SK-N-SH (cell line): ENCODE results near the gene RAB33B. TPM values are rescaled to one million over a fixed set of nuclear protein-coding genes. Genes with fewer than 3 reads are reported as not detected.
"Not testable (repeated sequence)": the region's sequence is repeated elsewhere in the genome, so short reads cannot be mapped to it uniquely, and the experiment has no call there.

Source experiments
- CTCF ChIA-PET: fragments of 300-600, 350-600 bp; formaldehyde crosslinking; extraction: SDS; loops from one replicate; lab custom pipeline; 2021; lab: Yijun Ruan, JAX
- POLR2A ChIA-PET: fragments of 350-600 bp; sonication (Branson Sonifier 250); formaldehyde crosslinking; extraction: SDS; loops from one replicate; lab custom pipeline; 2020; ENCODE audit warnings: antibody characterized with exemption, inconsistent platforms; lab: Yijun Ruan, JAX
- DNase-seq: peaks from one replicate; pipeline ENCODE4 v3.0.0; 2012
- H2AFZ ChIP-seq: fragments of 200-600 bp; sonication (generic); 2 replicates; pipeline ENCODE4 v1.8.1; 2016; ENCODE audit warnings: antibody characterized with exemption, mild to moderate bottlenecking, low read depth
- H3F3A ChIP-seq: fragments of 200-600 bp; sonication (generic); replicated peaks from 2 replicates; pipeline ENCODE3; 2016; ENCODE audit warnings: antibody characterized with exemption, mild to moderate bottlenecking; ENCODE audit not compliant: insufficient read depth
- H3K27ac ChIP-seq, 2 experiments: fragments of 200-500 bp in 1 of 2; fragments of 200-600 bp in 1 of 2; sonication (Bioruptor generic) in 1 of 2; sonication (generic), shearing (Covaris generic) in 1 of 2; 2 replicates each; pipeline versions ENCODE4 v1.5.1 to v1.6.1; 2014 to 2016; ENCODE audit warnings: low read depth in 2 of 2, inconsistent platforms in 1 of 2, low read length in 1 of 2, mild to moderate bottlenecking in 1 of 2, mixed read lengths in 1 of 2
- H3K27me3 ChIP-seq: fragments of 200-600 bp; sonication (generic), shearing (Covaris generic); 2 replicates; pipeline ENCODE4 v1.6.1; 2016; ENCODE audit warnings: mixed run types; ENCODE audit not compliant: insufficient read depth
- H3K36me3 ChIP-seq, 2 experiments: fragments of 200-500 bp in 1 of 2; fragments of 200-600 bp in 1 of 2; sonication (Bioruptor generic) in 1 of 2; sonication (generic) in 1 of 2; replicated peaks in 1 of 2; 2 replicates each; pipeline versions ENCODE3 to v1.5.1; 2014 to 2016; ENCODE audit warnings: low read length in 1 of 2, mild to moderate bottlenecking in 1 of 2; ENCODE audit not compliant: insufficient read depth in 2 of 2, control insufficient read depth in 1 of 2
- H3K4me1 ChIP-seq, 2 experiments: fragments of 200-500 bp in 1 of 2; fragments of 200-600 bp in 1 of 2; sonication (Bioruptor generic) in 1 of 2; sonication (generic), shearing (Covaris generic) in 1 of 2; 2 replicates each; pipeline versions ENCODE4 v1.5.1 to v1.6.1; 2014 to 2016; ENCODE audit warnings: low read depth in 1 of 2, low read length in 1 of 2, mixed run types in 1 of 2; ENCODE audit not compliant: insufficient read depth in 2 of 2, control insufficient read depth in 1 of 2
- H3K4me2 ChIP-seq: fragments of 200-600 bp; sonication (generic), shearing (Covaris generic); 2 replicates; pipeline ENCODE4 v1.6.1; 2017; ENCODE audit warnings: mixed run types
- H3K4me3 ChIP-seq, 2 experiments: fragments of 200-500 bp in 1 of 2; fragments of 200-600 bp in 1 of 2; sonication (Bioruptor generic) in 1 of 2; sonication (generic), shearing (Covaris generic) in 1 of 2; 2 replicates each; pipeline versions ENCODE4 v1.5.1 to v1.8.1; 2014 to 2016; ENCODE audit warnings: low read depth in 2 of 2, inconsistent platforms in 1 of 2, low read length in 1 of 2, mild to moderate bottlenecking in 1 of 2, mixed read lengths in 1 of 2, moderate library complexity in 1 of 2
- H3K79me2 ChIP-seq: fragments of 200-600 bp; sonication (generic); 2 replicates; pipeline ENCODE4 v1.8.1; 2017; ENCODE audit warnings: mild to moderate bottlenecking; ENCODE audit not compliant: insufficient read depth
- H3K9ac ChIP-seq: fragments of 200-600 bp; sonication (generic); 2 replicates; pipeline ENCODE4 v1.6.1; 2017; ENCODE audit warnings: mixed run types
- H3K9me2 ChIP-seq: fragments of 200-600 bp; sonication (generic); 2 replicates; pipeline ENCODE4 v1.6.1; 2017; ENCODE audit warnings: mixed run types
- H3K9me3 ChIP-seq: fragments of 200-600 bp; sonication (generic); 2 replicates; pipeline ENCODE4 v1.6.1; 2017; ENCODE audit warnings: mixed run types, mild to moderate bottlenecking, moderate library complexity
- H4K20me1 ChIP-seq: fragments of 200-600 bp; sonication (generic); 2 replicates; pipeline ENCODE4 v1.6.1; 2017; ENCODE audit warnings: mild to moderate bottlenecking, mixed run types; ENCODE audit not compliant: insufficient read depth
- CHD2 ChIP-seq: fragments of 150-350 bp; IDR thresholded peaks from 2 replicates; pipeline ENCODE4 v1.6.1; 2018; ENCODE audit warnings: low read length; ENCODE audit not compliant: partially characterized antibody
- JUND ChIP-seq: IDR thresholded peaks from 2 replicates; pipeline ENCODE4 v1.4.0; 2012
- MEF2A ChIP-seq: IDR thresholded peaks from 2 replicates; pipeline ENCODE4 v1.4.0; 2012; ENCODE audit warnings: low read depth, borderline replicate concordance
- MXI1 ChIP-seq: IDR thresholded peaks from 2 replicates; pipeline ENCODE4 v1.6.1; 2012; ENCODE audit warnings: mild to moderate bottlenecking, low read depth, low read length, improper control_type of control experiment
- NFIC ChIP-seq: IDR thresholded peaks from 2 replicates; pipeline ENCODE4 v1.4.0; 2012; ENCODE audit warnings: borderline replicate concordance
- NRF1 ChIP-seq: IDR thresholded peaks from 2 replicates; pipeline ENCODE4 v1.6.1; 2012; ENCODE audit warnings: low read depth, mild to moderate bottlenecking, low read length
- PBX3 ChIP-seq: IDR thresholded peaks from 2 replicates; pipeline ENCODE4; 2012
- RCOR1 ChIP-seq: fragments of 150-350 bp; IDR thresholded peaks from 2 replicates; pipeline ENCODE4 v1.6.1; 2017; ENCODE audit warnings: antibody characterized with exemption, low read length
- RFX5 ChIP-seq: IDR thresholded peaks from 2 replicates; pipeline ENCODE4 v1.6.1; 2012; ENCODE audit warnings: mild to moderate bottlenecking, improper control_type of control experiment, low read length
- TCF12 ChIP-seq: IDR thresholded peaks from 2 replicates; pipeline ENCODE4 v1.4.0; 2012
- TEAD4 ChIP-seq: IDR thresholded peaks from 2 replicates; pipeline ENCODE4 v1.4.0; 2012; ENCODE audit warnings: mild to moderate bottlenecking, borderline replicate concordance; ENCODE audit not compliant: insufficient read depth
- YY1 ChIP-seq: IDR thresholded peaks from 2 replicates; pipeline ENCODE4 v1.4.0; 2012; ENCODE audit warnings: low read depth, mild to moderate bottlenecking
- WGBS: methylation state at CpG from one replicate; pipeline ENCODE4 v1.1.6; 2017; ENCODE audit warnings: low lambda C conversion rate; 5-methylcytosine and 5-hydroxymethylcytosine counted together
- polyA plus RNA-seq, 3 experiments: library from polyadenylated mRNA; depleted of rRNA; stranded (reverse); fragments of >200 nt; gene quantifications; 2 replicates each; pipeline ENCODE4 v1.2.3, GENCODE V29; 2012
- TF ChIP-seq, protein P1 (sequence below): IDR thresholded peaks from 2 replicates; pipeline ENCODE4 v1.4.0; 2012; ENCODE audit warnings: low read depth, borderline replicate concordance

Gene RAB33B
- polyA plus RNA-seq, 1 of the 3 experiments (the other 2 are of a cell fraction): 2.3 TPM

GRCh38 chr4:139458999-139459398 is 5.1 kb downstream of the RAB33B start:
- H3K9ac ChIP-seq: no peak overlapping the region
- H4K20me1 ChIP-seq: peaks cover 42% of the 10 kb centered on the region
- no peak overlapping the region for H3K4me3 ChIP-seq
- H3K27ac ChIP-seq: peak overlapping the region in 1 of 2 experiments; percentile 31; a peak in 1 of 4 replicates
- H3K4me1 ChIP-seq: peaks cover 14 to 30% of the 10 kb centered on the region in 2 experiments; a peak in 3 of 4 replicates
- TF ChIP-seq NFIC (0 out of 2 replicates have a peak, but pooled peaks have one; percentile 7), PBX3 (no peak), TCF12 (0 out of 2 replicates have a peak, but pooled peaks have one; percentile 17), JUND (0 out of 2 replicates have a peak, but pooled peaks have one; percentile 16), MEF2A (no peak)
- CTCF ChIA-PET: no interaction called here
- no peaks in the 10 kb centered on the region for H3K9me2 ChIP-seq
- POLR2A ChIA-PET: no interaction called here
- peaks cover 95% of the 10 kb centered on the region for H3K79me2 ChIP-seq
- peaks cover 8% of the 10 kb centered on the region for H3F3A ChIP-seq
- no peak overlapping the region for H2AFZ ChIP-seq
- no peak for DNase-seq
- H3K36me3 ChIP-seq: no peaks in the 10 kb centered on the region
- 63% methylated on average over 3 of the region's 3 CpGs for WGBS
- H3K27me3 ChIP-seq: no peaks in the 10 kb centered on the region
- no peaks in the 10 kb centered on the region for H3K9me3 ChIP-seq
- H3K4me2 ChIP-seq: 0 out of 2 replicates have a peak overlapping the region, but pooled peaks have one; percentile 34

GRCh38 chr4:139460565-139460964 is 6.6 kb downstream of the RAB33B start:
- H3K36me3 ChIP-seq: no peaks in the 10 kb centered on the region
- ChIA-PET CTCF (interaction anchor here (1.1 kb wide), 1 partner anchor 44 kb away, joined by 3 read pairs; no protein-coding TSS in a partner anchor), POLR2A (no interaction called here)
- 95% methylated on average over 3 of the region's 3 CpGs for WGBS
- TF ChIP-seq TEAD4 (no peak), RCOR1 (no peak), MXI1 (no peak), RFX5 (no peak), CHD2 (no peak), NRF1 (no peak)
- peaks cover 8 to 26% of the 10 kb centered on the region in 2 experiments; a peak in 3 of 4 replicates for H3K4me1 ChIP-seq
- H3F3A ChIP-seq: peaks cover 8% of the 10 kb centered on the region
- H3K4me3 ChIP-seq: no peak overlapping the region
- H3K9ac ChIP-seq: no peak overlapping the region
- H3K79me2 ChIP-seq: peaks cover 95% of the 10 kb centered on the region
- H3K27me3 ChIP-seq: no peaks in the 10 kb centered on the region
- H2AFZ ChIP-seq: no peak overlapping the region
- no peak overlapping the region for H3K4me2 ChIP-seq
- H4K20me1 ChIP-seq: peaks cover 42% of the 10 kb centered on the region
- no peaks in the 10 kb centered on the region for H3K9me3 ChIP-seq
- no peak for DNase-seq
- H3K9me2 ChIP-seq: no peaks in the 10 kb centered on the region
- H3K27ac ChIP-seq: no peak overlapping the region

GRCh38 chr4:139461022-139461628 is 7.2 kb downstream of the RAB33B start:
- POLR2A ChIA-PET: no interaction called here
- TF ChIP-seq, protein P1, sequence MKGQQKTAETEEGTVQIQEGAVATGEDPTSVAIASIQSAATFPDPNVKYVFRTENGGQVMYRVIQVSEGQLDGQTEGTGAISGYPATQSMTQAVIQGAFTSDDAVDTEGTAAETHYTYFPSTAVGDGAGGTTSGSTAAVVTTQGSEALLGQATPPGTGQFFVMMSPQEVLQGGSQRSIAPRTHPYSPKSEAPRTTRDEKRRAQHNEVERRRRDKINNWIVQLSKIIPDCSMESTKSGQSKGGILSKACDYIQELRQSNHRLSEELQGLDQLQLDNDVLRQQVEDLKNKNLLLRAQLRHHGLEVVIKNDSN: peak; percentile 64; the same call in 1 of the 2 replicates
- no peak for TF ChIP-seq YY1
- Histone ChIP-seq H3K27me3 (no peaks in the 10 kb centered on the region), H4K20me1 (peaks cover 37% of the 10 kb centered on the region), H3K4me3 (no peak overlapping the region), H3K27ac (no peak overlapping the region), H3K9ac (no peak overlapping the region), H2AFZ (no peak overlapping the region), H3K9me3 (no peaks in the 10 kb centered on the region), H3K9me2 (no peaks in the 10 kb centered on the region), H3F3A (peaks cover 8% of the 10 kb centered on the region), H3K79me2 (peaks cover 95% of the 10 kb centered on the region), H3K36me3 (no peaks in the 10 kb centered on the region), H3K4me2 (no peak overlapping the region), H3K4me1 (peaks cover 4 to 20% of the 10 kb centered on the region in 2 experiments; a peak in 2 of 4 replicates)
- CTCF ChIA-PET: interaction anchor here (1.1 kb wide), 1 partner anchor 45 kb away, joined by 3 read pairs; no protein-coding TSS in a partner anchor
- peak; percentile 24 for DNase-seq
- WGBS: 93% methylated on average over 5 of the region's 5 CpGs

DNA sequence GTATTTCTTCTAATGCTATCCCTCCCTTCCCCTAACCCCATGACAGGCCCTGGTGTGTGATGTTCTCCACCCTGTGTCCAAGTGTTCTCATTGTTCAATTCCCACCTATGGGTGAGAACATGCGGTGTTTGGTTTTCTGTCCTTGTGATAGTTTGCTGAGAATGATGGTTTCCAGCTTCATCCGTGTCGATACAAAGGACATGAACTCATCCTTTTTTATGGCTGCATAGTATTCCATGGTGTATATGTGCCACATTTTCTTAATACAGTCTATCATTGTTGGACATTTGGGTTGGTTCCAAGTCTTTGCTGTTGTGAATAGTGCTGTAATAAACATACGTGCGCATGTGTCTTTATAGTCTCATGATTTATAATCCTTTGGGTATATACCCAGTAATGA is 10.6 kb downstream of the RAB33B start:
- H3K4me2 ChIP-seq, CTCF ChIA-PET, H3K9me3 ChIP-seq, H3K9ac ChIP-seq, H3K36me3 ChIP-seq, H3K27ac ChIP-seq, H3K9me2 ChIP-seq, H3K4me1 ChIP-seq, H4K20me1 ChIP-seq, H3K27me3 ChIP-seq, H3K4me3 ChIP-seq, H3F3A ChIP-seq, DNase-seq, POLR2A ChIA-PET, H2AFZ ChIP-seq: not testable (repeated sequence)
- whole genome bisulfite sequencing: 97% methylated on average over 5 of the region's 5 CpGs
- H3K79me2 ChIP-seq: peaks cover 96% of the 10 kb centered on the region
